GM21529 (cell line): ENCODE data around the gene CMTM2.
A peak's percentile ranks its signal among the peaks of the same experiment; 100 is the strongest.

ENCODE experiments used
- ATAC-seq: cut with Tn5 transposase; IDR thresholded peaks from one replicate; pipeline ENCODE4 v1.9.1; 2021; ENCODE audit not compliant: unreplicated experiment

CMTM2 gene, protein sequence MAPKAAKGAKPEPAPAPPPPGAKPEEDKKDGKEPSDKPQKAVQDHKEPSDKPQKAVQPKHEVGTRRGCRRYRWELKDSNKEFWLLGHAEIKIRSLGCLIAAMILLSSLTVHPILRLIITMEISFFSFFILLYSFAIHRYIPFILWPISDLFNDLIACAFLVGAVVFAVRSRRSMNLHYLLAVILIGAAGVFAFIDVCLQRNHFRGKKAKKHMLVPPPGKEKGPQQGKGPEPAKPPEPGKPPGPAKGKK

DNA sequence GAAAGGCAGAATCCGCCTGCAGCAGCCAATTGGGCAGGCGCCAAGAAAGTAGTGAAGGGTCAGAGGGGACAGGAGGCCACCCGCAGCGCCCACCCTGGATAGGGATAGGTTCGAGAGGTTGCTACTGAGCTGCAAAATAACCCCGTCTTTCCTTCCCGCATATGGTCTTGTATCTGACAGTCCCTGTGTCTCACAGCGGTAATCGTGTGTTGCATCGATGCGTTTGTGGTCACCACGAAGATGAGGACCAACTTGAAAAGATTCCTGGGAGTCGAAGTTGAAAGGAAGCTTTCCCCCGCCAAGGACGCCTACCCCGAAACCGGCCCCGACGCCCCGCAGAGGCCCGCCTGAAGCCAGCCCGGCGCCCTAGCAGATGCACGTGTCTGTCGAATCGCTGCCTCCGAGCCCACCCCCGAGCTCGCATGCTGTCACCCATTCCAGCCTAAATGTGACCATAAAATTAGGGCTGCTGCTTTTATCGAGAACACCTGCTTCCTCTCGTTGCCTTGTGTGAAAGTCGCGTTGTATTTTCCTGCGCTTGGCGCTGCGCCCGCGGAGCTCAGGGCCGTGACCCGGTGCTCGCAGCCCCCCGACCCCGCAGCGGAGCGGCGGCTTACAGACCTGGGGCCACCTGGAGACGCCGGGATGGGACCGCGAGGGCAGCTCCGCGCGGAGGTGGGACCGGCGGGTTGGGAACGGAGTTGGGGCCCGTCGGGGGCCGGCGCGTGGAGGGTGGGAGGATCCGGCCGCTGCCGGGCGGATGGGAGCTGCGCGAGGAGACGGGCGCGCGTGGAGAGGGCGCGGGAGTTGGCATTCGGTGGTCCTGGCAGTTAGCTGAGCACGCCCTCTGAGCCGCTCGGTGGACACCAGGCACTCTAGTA, at the start of gene CMTM2:
TSS of gene CMTM2 (plus strand) at position 813 of the 881 bp plus-strand sequence. CDS start 145 bp downstream, outside the sequence.
- ATAC-seq = no peak

DNA sequence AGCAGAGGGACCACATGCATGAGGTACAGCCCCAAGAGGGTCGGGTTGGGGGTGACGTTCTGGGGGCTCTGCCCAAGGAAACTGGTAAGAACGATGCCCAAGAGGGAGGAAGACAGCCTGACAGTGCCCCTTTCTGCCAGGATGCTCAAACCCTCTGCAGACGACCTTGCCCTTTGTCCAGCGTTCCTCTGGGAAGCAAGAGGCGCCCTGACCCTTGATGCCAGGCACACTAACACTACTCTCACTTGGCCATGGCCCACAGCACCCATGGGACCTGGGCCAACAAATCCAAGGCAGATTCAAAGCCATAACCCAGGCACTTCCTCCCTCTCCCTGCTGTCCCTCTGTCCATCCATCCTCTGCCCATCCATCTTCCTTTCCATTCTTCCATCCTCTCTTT, 49.8 kb upstream of the CMTM2 start:
- ATAC-seq = no peak

DNA sequence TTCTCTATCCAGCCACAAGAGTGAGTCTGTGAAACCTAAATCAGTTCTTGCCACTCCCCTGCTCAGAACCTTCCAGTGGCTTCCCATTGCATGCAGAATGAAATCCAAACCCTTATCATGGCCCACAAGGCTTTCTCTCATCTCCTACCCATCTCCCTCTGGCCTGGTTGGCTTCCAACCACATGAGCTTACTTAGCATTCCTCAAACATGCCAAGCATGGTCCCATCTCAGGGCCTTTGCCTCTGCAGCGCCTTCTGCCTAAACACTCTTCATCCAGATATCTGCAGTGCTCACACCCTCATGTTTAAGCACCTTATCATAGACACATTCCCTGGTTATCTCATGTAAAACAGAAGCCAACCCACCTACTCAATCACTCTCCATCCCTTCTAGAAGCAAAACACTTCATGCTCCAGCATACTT, 44.9 kb upstream of the CMTM2 start:
- ATAC-seq = no peak

DNA sequence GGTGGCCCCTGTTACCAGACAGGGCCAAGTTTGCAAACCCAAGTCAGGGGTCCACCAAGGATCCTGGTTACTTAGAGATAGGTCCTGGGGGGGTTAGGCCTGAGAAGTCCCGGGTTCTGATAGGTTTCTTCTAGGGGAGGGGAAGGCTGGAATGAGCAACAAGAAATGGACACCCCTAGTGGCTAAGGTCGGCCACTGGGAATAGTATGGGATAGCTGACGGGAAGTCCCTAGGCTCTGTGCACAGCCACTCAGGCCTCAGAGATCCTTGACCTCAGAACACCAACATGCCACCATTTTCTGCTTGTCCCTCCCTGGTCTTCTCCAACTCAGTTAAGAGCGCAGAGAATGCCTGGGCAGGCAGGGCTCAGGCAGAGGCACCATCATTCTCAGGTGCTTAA, 42.7 kb upstream of the CMTM2 start:
- no peak for ATAC-seq

DNA sequence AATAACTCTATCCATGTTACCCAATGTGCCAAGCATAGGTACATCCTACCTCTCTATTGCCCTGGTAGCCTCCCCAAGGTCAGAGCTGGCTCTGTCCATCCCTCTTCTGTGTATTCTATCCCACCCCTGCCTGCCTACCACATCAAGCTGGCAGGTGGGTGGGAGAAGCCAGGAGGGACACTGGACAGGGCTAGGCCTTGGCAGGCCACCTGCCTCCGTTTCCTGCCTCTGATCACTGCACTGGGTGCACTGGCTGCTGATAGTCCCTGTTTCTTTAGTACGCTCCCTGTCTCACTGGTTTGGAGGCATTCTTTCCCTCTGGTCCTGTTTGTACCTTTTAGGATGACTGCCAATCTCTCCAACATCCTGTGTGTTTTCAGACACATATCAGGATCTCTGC, 42.0 kb upstream of the CMTM2 start:
- no peak for ATAC-seq

DNA sequence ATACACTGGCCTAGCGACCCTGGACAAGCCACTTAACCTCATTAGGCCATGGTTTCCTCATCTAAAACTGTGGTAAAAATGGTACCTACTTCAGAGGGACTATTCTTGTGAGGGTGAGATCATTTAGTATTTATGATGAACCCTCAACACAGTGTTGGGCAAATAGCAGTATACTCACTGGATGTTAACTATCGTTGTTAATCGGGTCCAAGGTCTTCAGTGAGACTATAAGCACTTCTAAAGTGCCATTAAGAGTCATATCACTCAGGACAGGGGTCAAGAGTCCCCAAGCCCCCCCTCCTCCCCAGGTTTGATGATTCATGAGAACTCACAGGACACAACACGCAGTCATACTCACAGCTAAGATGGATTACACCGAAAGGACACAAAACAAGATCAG, 40.4 kb upstream of the CMTM2 start:
- no peak for ATAC-seq

DNA sequence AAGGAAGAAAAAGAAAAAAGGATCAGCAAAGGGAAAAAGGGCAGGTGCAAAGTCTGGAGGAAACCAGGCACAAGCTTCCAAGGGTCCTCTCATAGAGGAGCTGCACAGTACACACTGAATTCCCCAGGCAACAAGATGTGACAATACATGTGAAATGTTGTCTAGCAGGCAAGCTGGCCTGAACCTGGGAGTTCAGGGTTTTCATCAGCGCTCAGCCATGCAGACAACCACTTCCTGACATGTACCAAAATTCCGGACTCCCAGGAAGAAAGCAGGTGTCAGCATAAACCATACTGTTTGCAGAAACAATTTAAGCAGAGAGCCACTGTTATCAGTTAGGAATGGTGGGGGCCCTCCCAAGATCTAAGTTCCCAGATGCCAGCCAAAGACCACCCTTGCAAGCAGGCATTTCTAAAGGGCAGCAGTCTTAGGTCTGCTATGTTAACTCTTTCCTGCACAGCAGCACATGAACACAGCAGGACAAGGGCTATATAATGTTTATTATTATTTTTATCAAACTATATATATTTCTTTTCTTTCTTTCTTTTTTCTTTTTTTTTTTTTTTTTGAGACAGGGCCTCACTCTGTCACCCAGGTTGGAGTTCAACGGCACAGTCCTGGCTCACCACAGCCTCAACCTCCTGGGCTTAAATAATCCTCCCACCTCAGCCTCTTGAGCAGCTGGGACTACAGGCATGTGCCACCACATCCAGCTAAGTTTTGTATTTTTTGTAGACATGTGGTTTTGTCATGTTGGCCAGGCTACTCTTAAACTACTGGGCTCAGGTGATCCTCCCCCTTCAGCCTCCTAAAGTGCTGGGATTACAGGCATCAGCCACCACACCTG, 39.4 kb upstream of the CMTM2 start:
- peak; percentile 92 for ATAC-seq

DNA sequence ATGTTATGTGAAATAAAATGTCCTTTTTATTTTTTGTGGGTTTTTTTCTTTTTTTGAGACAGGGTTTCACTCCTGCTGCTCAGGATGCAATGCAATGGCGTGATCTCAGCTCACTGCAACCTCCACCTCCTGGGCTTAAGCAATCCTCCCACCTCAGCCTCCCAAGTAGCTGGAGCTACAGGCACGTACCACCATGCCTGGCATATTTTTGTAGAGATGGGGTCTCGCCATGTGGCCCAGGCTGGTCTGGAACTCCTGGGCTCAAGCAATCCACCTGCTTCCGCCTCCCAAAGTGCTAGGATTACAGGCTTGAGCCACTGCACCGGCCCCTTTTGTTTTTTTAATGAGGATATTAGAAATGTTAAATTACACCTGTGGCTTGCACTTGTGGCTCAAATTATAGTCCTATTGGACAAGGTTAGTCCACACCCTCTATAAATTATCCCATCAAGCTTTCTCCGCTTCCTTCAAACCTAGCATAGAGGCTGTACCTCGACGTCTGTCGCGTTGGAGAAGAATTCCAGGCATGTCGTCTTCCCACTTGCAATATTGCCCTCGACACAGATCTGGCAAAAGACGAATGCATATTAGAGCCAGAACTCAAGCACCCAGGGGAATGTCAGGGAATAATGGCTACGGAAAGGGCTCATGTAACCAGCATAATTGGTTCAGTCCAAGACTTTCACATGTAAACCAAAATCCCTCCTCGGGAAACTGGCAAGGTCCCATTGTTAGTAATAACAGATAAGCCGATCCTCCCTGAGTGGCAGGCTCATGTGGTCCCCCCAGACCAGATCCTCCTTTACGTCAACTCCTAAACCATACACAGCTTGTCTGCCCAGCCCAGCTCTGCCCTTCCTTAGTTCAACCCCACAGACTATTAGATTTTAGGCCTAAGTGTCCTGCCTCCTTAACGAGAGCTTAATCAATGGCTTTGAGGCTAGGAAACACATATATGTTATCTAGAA, 37.6 kb upstream of the CMTM2 start:
- no peak for ATAC-seq

DNA sequence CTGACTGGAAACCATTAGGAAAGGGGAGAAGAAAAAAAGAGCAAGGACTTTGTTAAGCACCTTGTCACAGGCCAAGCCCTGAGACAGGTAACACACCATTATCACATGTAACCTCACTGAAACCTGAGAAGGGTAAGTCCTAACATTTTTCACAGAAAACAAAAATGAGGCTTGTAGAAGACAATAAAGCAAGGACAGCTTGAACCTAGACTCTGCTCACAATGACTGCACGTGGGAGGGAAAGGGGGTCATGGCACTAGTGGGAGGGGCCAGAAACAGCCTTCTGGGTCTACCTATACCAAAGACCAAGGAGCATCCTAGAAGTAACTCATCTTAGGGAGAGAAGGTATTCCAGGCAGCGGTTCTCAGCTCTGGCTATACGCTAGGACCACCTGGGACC, 36.9 kb upstream of the CMTM2 start:
- no peak for ATAC-seq

DNA sequence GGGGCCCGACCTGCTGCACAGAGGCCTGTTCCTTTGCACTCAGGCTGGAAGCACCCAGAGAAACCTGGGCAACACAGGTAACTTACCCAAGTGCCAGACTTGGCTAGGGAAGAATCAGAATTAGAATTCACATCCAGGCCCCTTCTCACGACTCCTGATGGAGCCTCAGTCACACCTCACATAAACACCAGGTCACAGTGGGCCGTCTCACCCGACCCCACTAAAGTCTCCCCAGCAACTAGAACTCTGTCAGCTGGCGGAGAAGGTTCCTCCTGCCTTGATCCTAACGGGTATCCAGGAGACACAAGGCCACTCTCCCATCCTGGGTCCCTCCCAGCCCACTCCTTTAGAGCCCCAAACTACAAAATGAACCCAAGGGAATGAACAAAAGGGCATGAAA, 35.7 kb upstream of the CMTM2 start:
- ATAC-seq = no peak

DNA sequence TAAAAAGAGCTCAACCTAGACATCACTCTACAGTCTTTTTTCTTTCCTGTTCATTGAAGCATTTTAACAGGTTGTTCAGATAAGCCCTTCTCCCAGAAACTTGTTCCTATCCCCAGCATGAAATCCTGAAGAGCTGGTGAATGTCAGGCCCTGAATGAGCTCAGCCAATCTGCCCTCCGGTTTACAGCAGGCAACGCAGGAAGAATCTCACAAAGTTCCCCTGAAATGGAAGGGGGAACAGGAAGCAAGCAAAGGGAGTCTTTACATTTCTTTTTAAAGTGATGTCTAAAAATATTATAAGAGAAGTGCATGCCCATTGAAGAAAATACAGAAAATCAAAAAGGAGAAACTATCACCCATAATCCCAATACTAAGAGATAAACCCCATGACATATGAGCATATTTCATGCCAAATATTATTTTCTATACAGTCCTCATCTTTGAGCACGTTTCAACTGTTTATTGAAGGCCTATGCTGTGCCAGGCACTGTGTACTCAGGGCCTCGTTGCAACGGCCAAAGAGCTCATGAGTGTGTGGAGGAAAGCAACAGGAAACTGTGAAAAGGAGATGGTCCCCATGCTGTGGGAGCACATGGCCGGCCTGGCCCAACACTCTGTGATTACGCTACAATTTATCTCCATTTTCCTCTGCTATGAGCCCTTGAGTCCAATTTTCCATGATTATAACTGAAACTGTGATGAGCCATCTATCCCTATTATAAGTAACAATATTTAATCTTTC, 35.1 kb upstream of the CMTM2 start:
- ATAC-seq = no peak

DNA sequence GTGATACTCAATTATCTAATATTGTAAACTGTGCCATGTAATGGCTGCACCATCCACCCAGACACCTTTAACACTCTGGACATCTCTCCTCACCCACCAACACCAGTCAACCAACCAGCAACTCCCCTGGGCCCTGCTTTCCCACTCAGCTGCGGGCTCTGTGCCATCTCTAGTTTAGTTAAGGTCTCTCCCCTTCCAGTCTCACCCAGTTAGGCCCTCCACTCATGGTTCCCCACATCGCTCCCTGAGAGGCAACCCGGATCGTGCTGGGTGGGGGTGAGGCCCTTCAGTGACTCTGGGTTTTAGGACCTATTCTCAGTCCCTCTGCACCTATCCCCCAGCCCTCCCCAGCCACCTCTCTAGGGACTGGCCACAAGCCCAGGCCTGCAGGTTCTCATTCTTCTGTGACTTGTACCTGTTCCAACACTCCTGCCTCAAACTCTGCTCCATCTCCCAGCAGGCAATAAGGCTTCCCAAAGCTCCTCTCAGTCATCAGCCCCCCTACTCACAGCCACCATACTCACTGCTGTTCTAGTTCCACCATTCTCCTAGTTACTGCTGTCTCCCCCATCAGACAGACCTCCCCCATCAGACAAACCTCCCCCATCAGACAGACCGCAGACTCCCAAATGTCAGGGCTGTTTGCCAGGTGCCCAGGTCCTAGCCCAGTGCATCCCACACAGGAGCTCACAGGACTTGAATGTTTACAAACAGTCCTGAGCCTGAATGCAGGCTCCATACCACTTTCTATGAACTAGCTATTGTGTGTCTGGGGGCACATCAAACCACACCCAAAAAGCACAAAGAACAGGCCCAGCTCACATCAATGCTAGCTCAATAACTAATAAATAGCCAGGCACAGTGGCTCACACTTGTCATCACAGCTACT, 31.9 kb upstream of the CMTM2 start:
- ATAC-seq = no peak

DNA sequence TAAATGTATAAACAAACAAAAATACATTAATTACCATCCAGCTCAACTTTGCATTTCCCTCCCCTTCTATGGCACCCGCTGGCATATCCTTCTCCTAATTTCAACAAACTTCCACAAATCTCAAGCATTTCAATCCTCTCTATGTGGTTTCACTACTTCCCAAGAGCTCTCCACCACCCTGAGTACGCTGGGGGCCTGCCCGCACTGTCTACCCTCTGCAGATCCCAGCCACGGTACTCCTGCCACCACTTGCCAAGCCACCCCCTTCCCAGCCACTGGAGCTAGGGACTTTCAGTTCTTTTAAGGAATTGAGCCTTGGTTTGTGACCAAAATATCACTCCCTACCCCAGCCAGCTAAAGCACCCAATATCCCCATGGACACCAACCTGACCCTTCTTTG, 31.2 kb upstream of the CMTM2 start:
- ATAC-seq = no peak

DNA sequence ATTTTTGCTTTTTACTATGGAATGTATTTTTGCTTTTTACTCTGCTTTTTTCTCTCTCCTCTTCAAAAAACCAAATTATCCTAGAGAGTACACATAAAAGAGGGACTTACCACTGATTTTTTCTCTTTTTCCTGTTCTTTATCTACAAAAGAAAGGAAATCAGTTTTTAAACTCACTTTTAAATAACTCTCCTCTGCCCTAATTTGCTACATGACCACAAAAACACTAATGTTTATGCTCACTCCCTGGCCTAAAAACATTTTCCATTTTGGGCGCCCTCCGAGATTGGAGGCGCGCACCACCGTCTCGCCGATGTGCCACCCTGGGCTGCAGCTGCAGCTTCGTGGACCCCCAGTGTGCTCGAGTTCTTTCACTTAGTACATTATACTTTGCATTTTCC, 30.4 kb upstream of the CMTM2 start:
- ATAC-seq = no peak

DNA sequence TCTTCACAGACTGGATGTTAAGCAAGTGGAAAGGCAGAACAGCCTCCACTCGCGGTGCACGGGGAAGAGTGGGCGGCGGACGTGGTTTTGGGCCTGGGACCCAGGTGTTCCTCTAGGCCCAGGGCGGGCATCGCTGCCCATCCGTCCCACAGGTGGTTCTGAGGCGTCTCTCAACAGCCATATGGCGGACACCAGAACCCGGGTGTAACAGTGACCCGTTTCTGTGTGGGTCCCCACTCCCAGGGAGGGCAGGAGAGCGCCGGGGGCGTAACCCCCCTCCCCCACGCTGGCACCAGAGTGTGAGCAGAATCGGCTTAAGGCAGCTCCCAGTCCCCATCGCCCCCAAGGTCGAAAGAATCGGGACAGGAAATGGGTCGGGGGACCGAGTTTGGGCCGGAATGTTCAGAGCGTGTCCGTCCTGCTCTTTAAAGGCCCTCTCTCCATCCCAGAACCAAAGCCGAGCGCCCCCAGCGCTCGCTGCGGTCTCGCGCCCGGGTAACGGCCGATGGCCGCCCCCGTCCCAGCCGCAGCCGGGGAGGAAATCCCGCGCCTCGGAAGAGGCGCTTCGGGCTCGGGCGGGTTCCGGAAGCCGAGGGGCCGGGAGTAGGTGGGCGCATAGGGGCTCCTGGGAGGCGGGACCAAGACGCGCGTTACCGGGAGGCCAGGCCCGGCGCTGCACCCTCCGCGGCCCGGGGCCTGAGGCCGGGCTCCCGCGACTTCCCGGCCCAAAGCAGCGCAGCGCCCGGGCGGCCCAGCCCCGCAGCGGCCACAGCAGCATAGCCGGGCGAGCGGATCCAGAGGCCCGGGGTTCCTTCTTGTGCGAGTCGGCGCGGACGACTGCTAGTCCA, 29.8 kb upstream of the CMTM2 start, which contains the start of gene TK2:
TSS of gene TK2 (minus strand) at position 839 of the 848 bp plus-strand sequence. CDS start at position 778, 61 bp downstream.
- ATAC-seq = no peak

DNA sequence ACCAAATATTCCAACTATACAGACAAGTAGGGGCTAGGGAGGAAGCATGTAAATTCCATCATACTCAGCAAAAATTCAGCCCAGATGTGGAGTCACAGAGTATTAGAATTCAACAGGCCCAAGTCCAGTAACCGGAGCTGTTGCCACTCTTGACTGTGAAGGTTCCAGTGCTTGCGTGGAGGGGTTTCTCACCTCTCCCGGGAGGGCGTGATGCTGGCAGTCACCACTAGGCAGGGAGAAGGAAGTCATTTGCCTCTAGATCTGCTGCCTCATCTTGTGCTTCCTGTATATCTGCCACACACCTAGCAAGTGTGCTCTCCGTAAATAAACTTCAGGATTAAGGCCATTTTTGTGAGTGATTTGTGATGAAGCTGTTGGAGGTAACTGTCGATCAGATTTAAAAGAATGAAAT, 27.9 kb upstream of the CMTM2 start:
- no peak for ATAC-seq

DNA sequence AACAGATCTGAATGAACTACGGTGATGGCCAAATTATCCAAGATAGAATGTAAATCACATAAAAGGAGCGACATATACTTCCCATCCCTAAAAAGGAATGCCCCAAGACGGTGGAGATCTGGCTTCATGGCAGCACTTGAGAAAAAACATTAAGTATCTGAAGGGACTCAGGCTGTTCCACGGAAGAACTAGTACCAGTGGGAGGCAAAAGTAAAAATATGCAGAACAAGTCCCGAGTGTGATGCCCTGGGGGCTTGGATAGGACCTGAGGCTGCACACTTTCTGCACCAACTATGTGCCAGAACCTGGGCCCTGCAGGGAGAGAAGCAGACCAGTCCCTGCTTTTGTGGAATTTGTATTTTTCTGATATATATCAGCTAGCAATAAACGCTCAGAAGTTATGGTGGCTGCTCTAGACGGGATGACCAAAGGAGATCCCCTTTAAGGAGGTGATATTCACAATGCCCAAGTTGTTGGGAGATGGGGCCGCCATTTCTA, 27.4 kb upstream of the CMTM2 start:
- ATAC-seq = no peak
